Ureter (tissue), 1 donor: ENCODE data around the gene TARP.
"Not testable (repeated sequence)": the region's sequence is repeated elsewhere in the genome, so short reads cannot be mapped to it uniquely, and the experiment has no call there.

Source experiments
- DNase-seq: peaks from one replicate; pipeline ENCODE4 v3.0.0-alpha.2; 2020; ENCODE audit warnings: low spot score
- donor health status: DM: yes; HTN: yes; CAD: no.

Gene TARP

DNA sequence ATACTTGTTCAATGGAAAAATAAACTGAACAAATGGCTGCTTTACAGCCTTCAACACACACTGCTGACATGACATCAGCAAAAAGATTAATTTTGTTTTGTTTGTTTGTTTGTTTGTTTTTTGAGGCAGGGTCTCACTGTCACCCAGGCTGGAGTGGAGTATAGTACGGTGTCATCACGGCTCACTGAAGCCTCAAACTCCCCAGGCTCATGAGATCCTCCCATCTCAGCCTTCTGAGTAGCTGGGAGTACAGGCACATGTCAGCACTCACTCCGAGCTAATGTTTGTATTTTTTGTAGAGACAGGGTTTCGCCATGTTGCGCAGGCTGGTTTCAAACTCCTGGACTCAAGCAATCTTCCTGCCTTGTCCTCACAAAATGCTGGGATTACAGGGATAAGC lies 10.9 kb downstream of the TARP start:
- no peak for DNase-seq

DNA sequence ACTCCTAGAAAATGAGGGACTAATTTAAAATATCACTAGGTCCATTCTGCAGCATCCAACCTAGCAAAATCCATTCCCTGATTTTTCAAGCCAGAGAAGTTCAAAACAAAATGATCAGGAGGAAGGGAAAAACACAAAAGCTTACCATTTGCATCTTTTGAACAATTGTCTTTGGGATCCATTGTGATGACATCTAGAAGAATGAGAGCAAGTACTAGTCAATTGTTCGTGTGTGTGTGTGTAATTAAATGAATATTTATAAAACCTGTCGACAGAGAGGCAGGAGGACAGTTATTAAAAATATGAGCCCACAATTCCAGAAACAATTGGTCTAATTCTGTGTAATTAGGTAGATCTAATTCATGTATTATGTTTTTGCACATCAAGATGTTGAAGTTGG lies 11.4 kb downstream of the TARP start:
- not testable (repeated sequence) for DNase-seq

DNA sequence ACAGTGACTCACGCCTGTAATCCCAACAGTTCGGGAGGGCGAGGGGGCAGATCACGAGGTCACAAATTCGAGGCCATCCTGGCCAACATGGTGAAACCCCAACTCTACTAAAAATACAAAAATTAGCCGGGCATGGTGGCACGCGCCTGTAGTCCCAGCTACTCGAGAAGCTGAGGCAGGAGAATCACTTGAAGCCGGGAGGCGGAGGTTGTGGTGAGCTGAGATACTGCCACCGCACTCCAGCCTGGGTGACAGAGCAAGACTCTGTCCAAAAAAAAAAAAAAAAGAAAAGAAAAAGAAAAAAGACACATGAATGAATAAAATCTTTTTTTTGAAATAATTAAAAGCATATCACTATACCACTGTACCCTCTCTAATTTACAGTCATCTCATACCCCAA lies 11.8 kb downstream of the TARP start:
- not testable (repeated sequence) for DNase-seq

DNA sequence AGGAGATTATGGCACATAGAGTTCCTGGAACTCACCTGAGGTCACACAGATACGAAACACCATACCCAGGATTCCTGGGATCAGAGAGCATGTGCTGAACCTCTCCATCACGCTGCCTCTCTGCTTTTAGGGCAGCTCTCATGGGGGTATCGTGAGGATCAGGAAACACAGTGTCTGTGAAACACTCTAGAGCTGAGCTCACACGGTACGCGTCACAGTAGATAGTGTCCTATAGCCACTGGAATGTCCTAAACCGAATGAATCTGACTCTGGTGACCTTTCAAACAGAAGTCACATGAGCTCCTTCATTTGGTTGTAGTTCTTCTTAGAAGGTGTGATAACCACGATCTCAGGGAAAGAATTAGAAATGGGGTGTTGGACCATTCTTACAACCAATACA lies 14.3 kb downstream of the TARP start:
- not testable (repeated sequence) for DNase-seq

DNA sequence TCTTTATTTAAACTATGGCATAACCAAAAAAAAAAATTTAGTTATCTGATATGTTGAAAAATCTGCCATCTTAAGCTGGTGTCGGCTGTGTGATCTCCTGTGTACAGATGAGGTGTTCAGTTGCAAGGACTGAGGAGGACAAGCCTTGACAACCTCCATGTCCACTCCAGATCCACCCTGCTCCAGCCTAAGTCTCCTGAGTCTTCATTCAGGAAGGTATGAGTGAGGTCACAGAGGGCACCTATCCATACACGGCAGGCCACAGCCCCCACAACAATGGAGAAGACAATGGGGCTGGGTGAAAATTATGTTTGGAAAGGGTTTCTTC lies 16.1 kb downstream of the TARP start:
- no peak for DNase-seq

DNA sequence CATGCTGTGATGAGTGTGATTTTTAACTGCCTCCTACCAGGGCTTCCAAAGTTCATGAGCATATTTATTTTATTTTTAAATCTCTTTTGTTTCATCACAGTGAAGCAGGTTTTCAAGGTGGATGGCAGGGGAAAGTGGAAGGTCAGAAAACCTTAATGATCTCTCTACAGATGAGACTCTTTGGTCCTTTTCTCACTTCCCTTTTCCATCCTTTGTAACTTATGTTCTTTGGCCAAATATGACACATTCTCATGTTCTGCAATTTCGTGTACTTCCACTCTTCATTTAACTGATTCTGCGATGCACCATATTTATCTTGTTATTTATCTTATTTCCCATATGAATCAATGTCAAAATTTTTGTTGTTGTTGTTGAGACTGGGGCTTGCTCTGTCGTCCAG lies 23.6 kb downstream of the TARP start:
- not testable (repeated sequence) for DNase-seq

DNA sequence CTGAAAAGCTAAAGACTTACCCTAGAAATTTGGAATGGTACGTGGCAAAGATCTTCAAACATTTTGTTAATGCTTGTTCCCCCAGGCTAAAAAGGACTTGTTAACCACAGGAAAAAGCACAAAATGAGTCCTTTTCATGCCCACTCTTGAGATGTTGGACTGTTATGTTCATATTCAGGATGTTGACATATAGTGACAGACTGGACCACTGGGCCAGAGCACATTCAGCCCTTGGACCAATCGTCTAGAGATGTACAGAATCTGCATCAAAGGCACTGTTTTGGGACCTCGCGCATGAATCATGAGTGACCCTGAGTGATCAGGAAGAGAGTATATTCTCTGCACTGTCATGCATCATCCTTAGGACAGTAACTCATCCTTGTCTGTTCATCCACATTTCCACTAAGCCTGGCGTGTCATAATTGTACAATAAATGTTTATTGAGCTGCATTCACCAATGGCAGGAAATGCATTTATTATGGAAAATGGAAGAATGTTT lies 25.3 kb downstream of the TARP start:
- DNase-seq = no peak

DNA sequence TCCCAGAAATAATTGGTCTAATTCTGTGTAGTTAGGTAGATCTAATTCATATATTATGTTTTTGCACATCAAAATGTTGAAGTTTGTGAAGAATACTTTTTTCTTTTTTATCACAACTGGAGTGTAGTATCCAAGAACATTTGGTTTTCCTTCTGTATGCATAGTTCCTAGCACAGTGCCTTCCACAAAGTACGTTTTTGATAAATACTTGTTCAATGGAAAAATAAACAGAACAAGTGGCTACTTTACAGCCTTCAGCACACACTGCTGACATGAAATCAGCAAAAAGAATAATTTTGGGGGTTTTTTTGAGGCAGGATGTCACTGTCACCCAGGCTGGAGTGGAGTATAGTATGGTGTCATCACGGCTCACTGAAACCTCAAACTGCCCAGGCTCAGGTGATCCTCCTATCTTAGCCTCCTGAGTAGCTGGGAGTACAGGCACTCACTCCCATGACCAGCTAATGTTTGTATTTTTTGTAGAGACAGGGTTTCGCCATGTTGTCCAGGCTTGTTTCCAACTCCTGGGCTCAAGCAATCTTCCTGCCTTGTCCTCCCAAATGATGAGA lies 27.9 kb downstream of the TARP start:
- no peak for DNase-seq

DNA sequence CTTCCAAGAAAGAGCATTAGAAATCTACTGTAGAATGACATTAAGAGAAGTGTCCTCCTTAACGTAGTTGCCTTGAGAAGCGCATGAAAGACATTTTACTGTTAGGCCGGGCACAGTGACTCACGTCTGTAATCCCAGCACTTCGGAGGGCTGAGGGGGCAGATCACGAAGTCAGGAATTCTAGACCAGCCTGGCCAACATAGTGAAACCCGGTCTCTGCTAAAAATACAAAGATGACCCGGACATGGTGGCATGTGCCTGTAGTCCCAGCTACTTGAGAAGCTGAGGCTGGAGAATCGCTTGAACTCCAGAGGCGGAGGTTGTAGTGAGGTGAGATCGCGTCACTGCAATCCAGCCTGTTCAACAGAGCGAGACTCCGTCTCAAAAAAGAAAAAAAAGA lies 28.9 kb downstream of the TARP start:
- no peak for DNase-seq

DNA sequence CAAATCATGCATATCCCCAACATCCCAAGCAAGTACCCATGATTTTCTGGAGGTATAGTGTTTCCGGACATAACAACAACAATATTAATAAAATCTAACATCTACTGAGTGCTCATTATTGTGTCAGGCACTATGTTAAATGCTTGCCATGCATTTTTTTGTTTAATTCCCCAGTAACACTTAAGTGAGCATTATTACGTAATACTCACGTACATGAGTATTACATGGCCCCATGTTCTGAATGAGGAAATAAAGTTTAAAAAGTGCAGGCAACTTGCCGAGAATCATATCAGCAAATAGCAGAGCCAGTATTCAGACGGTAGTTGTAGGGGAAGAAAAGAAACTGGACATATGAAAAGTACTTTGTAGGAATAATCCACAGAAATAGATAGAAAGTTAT lies 30.1 kb downstream of the TARP start:
- DNase-seq = not testable (repeated sequence)

DNA sequence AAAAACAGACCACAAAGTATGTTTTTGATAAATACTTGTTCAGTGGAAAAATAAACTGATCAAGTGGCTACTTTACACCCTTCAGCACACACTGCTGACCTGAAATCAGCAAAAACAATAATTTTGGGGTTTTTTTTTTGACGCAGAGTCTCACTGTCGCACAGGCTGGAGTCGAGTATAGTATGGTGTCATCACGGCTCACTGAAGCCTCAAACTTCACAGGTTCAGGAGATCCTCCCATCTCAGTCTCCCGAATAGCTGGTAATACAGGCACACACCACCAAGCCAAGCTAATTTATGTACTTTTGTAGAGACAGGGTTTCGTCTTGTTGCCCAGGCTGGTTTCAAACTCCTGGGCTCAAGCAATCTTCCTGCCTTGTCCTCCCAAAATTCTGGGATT lies 30.6 kb downstream of the TARP start:
- DNase-seq = no peak

DNA sequence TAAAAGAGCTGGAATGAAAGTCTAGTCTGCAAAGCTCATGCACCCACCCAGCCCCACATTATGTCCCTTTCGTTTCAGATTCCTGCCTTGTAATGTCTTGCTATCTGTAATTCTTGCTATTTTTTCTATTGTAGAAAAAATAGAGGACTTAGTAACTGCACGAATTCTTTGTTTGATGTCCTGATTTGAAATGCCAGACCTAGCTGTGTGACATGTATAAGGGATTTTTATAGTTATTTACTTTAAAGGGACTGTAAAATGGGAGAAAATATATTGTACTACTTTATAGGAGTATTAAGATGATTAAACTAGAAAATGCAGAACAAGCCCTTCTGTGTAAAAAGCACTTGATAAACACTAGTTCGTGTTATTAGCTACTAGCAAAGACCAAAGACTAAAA lies 32.4 kb downstream of the TARP start:
- DNase-seq = no peak

DNA sequence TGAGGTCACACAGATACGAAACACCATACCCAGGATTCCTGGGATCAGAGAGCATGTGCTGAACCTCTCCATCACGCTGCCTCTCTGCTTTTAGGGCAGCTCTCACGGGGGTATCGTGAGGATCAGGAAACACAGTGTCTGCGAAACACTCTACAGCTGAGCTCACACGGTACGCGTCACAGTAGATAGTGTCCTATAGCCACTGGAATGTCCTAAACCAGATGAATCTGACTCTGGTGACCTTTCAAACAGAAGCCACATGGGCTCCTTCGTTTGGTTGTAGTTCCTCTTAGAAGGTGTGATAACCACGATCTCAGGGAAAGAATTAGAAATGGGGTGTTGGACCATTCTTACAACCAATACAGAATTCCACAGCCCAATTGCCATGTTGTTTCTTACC lies 34.3 kb downstream of the TARP start:
- not testable (repeated sequence) for DNase-seq

DNA sequence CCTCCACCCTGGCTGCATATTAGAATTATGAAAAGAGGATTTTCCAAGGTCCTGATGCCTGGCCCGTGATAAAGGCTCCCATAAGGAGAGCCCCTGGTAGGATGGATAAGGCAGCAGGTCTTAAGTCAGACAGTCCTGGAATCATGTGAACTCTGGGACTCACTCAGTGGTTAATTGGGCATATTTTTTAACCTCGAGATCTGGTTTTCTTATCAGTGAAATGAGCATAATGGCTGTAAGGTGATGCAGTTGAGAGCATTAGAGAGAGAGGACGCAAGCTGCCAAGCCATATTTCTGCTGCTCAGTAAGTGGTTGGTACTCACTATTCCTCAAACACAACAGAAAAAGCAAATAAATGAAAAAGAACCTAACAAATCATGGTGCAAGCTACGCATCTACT lies 37.8 kb downstream of the TARP start:
- DNase-seq = no peak

DNA sequence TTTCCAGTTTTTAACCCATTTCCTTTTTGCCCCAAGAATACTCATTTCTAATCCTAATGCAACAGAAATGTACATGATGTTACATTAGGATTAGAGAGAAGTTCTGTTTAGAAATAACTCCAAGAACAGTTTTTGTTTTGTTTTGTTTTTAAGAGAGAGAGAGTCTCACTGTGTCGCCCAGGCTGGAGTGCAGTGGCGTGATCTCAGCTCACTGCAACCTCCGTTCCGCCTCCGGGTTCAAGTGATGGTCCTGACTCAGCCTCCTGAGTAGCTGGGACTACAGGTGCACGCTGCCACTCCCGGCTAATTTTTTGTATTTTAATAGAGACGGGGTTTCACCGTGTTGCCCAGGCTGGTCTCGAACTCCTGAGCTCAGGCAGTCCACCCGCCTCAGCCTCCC lies 38.7 kb downstream of the TARP start:
- DNase-seq = not testable (repeated sequence)

DNA sequence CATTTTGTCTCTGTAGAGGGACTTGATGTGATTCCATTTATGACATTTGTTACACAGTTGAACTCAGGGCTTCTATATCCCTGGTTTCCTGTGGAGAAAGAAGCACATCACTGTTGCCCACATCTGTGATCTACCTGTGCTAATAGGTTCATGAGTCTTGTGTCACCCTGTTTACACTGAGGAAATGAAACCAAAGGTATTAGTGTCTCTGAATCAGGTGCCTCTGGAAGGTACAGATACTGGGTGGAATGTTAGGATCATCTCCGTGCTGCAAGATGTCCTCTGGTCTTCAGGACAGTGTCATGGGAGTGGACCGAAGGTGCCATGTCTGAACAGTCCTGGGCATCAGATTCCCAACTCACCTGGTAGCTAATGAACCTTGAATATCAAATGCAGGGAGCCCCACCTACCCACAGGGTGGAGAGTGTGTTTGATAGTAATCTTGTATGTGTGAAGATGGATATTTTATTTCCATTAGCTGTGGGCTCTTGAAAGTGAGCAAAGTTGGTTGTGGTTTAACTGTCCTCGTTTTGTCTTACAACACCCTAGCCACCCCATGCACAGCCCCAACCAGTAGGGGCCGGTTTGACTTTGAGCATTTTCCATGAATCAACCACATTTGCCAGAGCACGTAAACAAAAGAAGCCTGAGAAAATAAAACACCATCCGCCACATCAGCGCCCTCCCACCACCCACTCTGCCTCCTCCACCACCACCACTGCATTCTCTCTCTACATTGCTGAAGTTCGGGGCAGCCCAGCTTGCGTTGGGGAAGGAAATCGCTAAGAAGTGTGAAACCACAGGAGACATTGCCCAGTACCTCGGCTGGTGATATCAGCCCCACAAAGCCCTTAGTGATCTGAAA lies 40.7 kb downstream of the TARP start:
- peak; percentile 49 for DNase-seq

DNA sequence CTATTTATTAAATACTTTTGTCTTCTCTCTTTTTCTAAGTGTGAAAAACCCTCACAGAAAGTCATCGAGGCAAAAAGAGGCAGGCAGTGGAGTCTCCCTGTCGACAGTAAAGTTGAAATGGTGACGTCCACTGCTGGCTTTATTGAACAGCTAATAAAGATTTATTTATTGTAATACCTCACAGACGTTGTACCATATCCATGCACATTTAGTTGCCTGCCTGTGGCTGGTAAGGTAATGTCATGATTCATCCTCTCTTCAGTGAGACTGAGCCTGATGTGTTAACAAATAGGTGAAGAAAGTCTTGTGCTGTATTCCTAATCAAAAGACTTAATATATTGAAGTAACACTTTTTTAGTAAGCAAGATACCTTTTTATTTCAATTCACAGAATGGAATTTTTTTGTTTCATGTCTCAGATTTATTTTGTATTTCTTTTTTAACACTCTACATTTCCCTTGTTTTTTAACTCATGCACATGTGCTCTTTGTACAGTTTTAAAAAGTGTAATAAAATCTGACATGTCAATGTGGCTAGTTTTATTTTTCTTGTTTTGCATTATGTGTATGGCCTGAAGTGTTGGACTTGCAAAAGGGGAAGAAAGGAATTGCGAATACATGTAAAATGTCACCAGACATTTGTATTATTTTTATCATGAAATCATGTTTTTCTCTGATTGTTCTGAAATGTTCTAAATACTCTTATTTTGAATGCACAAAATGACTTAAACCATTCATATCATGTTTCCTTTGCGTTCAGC lies 43.4 kb downstream of the TARP start:
- no peak for DNase-seq

DNA sequence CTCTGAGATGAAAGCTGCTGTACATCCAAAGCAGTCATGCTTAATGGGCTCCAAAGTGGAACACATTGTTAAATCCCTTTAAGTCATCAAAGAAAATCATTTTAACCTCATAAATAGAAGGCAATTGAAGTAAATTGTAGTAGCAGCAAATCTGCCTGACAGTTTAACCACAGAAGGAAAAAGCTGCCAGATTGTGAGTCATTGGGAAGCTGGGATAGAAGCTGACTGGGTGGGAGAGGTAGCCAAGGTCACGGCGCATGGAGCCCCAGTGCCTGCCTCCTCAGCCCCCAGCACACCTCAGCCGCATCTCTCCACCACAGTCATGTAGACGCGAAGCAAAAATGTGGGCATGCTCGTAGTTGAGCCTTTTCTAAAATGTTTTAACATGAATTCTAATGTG lies 44.0 kb downstream of the TARP start:
- DNase-seq = no peak

DNA sequence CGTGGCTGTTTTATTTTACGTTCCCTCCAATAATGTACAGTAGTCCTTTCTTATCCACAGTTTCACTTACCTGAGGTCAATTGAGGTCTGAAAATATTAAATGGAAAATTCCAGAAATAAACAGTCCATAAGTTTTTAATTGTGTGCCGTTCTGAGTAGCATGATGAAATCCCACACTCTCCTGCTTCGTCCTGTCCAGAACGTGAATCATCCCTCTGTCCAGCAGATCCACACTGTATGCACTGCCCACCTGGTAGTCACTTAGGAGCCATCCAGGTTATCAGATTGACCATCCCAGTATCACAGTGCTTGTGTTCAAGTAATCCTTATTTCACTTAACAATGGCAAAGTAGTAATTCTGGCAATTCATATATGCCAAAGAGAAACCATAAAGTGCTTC lies 49.0 kb downstream of the TARP start:
- no peak for DNase-seq

DNA sequence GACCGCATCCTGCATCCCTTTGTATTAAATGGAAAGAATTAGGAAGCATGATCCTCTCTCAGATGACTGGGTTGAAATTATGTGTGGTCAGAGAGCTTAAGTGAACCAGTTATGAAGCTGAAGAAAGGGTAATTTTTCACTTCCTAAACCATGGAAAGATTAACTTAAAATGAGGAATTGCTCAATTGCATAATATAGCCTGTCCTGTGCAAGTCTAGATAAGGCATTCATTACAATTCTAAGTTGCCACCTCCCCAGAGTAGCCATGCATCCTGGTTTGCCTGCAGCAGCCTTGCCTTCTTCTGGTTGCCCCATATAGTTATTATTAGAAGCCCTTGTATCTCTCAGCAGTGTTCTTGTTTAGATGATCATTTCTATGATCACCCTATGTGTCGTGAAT lies 50.1 kb downstream of the TARP start:
- DNase-seq = no peak

DNA sequence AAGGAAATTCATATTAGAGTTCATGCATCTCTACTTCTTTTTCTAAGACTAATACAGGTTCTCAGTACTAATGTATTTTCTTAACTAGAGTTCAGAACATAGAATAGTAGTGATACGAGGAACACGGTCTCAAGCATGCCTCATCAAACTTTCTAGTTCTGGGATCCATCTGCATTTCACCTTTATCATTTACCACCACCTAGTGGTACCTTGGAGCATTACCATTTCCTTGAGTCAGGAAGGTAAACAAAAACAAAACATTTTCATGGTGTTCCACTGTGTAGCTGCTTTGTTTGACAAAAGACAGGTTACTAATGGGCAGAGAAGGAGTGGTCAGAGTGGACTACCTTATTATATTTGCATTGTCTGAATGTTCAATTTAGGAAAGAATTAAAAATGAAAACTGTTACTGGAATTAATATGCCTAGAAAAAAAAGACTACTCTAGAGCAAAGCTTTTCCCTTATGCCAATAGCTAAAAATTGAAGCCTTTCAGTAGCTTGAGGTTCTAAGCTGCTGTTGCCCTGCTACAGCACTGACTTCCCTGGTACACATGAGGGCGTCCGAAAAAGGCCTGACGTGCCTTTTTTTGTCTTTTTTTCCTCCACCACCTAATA lies 50.8 kb downstream of the TARP start:
- DNase-seq = no peak

DNA sequence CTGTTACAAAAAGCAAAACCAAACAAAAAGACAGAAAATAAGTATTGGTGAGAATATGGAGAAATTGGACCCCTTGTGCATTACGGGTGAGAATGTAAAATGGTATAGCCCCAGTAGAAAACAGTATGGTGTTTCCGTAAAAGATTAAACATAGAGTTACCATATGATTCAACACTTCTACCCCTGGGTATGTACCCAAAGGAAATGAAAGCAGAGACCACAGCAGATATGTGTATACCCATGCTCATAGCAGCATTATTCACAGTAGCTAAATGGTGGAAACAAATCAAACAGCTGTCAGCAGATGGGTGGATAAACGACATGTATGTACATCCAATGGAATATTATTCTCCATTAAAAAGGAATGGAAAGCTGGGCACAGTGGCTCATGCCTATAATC lies 53.0 kb downstream of the TARP start:
- DNase-seq = no peak
